ENCODE results near the gene CFAP97D2. TPM values are rescaled to one million over a fixed set of nuclear protein-coding genes. Genes with fewer than 3 reads are reported as not detected.

Gene CFAP97D2
- total RNA-seq, 1 experiment from 2014 or later = not detected

DNA sequence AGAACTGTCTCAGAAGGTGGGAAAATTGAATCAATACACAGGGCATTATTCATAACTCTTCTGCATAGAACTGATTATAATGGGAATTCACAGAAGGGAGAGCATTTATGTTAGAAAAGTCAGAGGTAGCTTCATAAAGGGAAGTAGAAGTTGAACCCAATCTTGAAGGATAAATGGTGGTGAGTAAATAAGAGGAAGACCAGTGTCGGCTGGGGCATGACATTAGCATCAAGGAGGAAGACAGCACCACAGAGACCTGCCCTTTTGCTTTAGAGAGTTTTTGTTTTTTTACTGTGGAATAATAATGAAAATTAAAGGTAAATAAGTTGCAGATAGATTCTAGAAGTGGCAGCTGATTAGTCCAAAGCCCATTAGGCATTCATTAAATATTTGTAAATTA, 77.5 kb downstream of the CFAP97D2 start:
- Mint-ChIP-seq H3K9me3 (ENCODE audit: unreplicated experiment) (no peaks in the 10 kb centered on the region), H3K4me3 (ENCODE audit: unreplicated experiment) (no peak overlapping the region), H3K4me1 (ENCODE audit: low read depth, unreplicated experiment) (peaks cover 6% of the 10 kb centered on the region), H3K36me3 (ENCODE audit: insufficient read depth, unreplicated experiment) (peaks cover 82% of the 10 kb centered on the region), H3K27ac (ENCODE audit: unreplicated experiment) (no peak overlapping the region), H3K27me3 (ENCODE audit: insufficient read depth, unreplicated experiment) (no peaks in the 10 kb centered on the region)
- Histone ChIP-seq H3K27me3 (replicated peaks; ENCODE audit: control insufficient read depth, insufficient read depth, low read length) (no peaks in the 10 kb centered on the region), H3K4me1 (peaks cover 5% of the 10 kb centered on the region; the same call in 1 of the 2 replicates), H3K36me3 (ENCODE audit: control insufficient read depth, insufficient read depth, low read length) (no peaks in the 10 kb centered on the region; the same call in none of the 2 replicates), H3K9me3 (no peaks in the 10 kb centered on the region), H3K4me3 (ENCODE audit: low read depth, low read length) (no peak overlapping the region)
- no peak for TF ChIP-seq CTCF (IDR thresholded peaks at IDR 0.05; ENCODE audit: insufficient read depth in 1 of 2, low read depth in 1 of 2, low read length in 1 of 2, severe bottlenecking in 1 of 2, unreplicated experiment in 1 of 2)
- no TSS peak for BruUV-seq (replicated peaks)
- no peak for DNase-seq
- intact Hi-C loops (cut with micrococcal nuclease; ENCODE audit: unreplicated experiment) = no loop called here
- ChIA-PET POLR2A (no interaction called here), CTCF (no interaction called here)

DNA sequence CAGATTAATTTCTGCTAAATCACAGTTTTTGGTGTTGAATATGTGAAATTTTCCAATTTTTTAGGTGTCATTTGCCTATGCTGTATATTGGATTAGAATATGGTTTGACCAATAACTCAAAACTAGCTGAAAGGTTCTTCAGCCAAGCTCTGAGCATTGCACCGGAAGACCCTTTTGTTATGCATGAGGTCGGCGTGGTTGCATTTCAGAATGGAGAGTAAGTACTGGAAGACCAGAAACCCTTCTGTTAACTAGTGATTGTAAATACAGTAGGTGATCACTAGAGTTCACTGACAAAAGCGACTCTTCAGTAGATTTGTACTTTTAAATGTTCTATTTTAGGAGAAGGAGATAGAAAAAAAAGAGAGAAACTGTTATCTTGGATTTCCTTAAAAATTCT, 78.0 kb downstream of the CFAP97D2 start:
- Mint-ChIP-seq H3K36me3 (ENCODE audit: insufficient read depth, unreplicated experiment) (peaks cover 81% of the 10 kb centered on the region), H3K27me3 (ENCODE audit: insufficient read depth, unreplicated experiment) (no peaks in the 10 kb centered on the region), H3K4me3 (ENCODE audit: unreplicated experiment) (no peak overlapping the region), H3K9me3 (ENCODE audit: unreplicated experiment) (no peaks in the 10 kb centered on the region), H3K27ac (ENCODE audit: unreplicated experiment) (no peak overlapping the region), H3K4me1 (ENCODE audit: low read depth, unreplicated experiment) (peaks cover 6% of the 10 kb centered on the region)
- no peak for DNase-seq
- peaks cover 5% of the 10 kb centered on the region; the same call in 1 of the 2 replicates for H3K4me1 ChIP-seq
- TF ChIP-seq CTCF (IDR thresholded peaks at IDR 0.05; ENCODE audit: insufficient read depth in 1 of 2, low read depth in 1 of 2, low read length in 1 of 2, severe bottlenecking in 1 of 2, unreplicated experiment in 1 of 2) = no peak
- intact Hi-C loops (cut with micrococcal nuclease; ENCODE audit: unreplicated experiment) = no loop called here
- H3K9me3 ChIP-seq = no peaks in the 10 kb centered on the region
- CTCF ChIA-PET = no interaction called here
- POLR2A ChIA-PET = no interaction called here
- no peaks in the 10 kb centered on the region for H3K27me3 ChIP-seq (replicated peaks; ENCODE audit: control insufficient read depth, insufficient read depth, low read length)
- H3K36me3 ChIP-seq (ENCODE audit: control insufficient read depth, insufficient read depth, low read length) = no peaks in the 10 kb centered on the region; the same call in none of the 2 replicates
- no peak overlapping the region for H3K4me3 ChIP-seq (ENCODE audit: low read depth, low read length)
- no TSS peak for BruUV-seq (replicated peaks)

DNA sequence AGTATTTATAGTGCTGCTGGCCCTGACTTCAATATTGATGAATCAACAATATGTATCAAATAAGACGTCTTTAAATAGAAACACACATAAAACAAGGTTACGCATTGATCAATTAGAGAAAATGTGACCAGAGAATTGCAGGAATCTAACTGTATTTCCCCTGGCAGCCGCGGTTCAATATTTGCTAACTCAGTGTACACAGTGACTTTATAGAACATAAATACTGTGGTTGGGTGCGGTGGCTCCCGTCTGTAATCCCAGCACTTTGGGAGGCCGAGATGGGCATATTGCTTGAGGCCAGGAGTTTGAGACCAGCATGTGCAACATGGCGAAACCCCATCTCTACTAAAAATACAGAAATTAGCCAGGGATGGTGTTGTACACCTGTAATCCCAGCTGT, 79.5 kb downstream of the CFAP97D2 start:
- no TSS peak for BruUV-seq (replicated peaks)
- Mint-ChIP-seq H3K4me3 (ENCODE audit: unreplicated experiment) (no peak overlapping the region), H3K27ac (ENCODE audit: unreplicated experiment) (no peak overlapping the region), H3K4me1 (ENCODE audit: low read depth, unreplicated experiment) (peaks cover 6% of the 10 kb centered on the region), H3K36me3 (ENCODE audit: insufficient read depth, unreplicated experiment) (peaks cover 87% of the 10 kb centered on the region), H3K9me3 (ENCODE audit: unreplicated experiment) (no peaks in the 10 kb centered on the region), H3K27me3 (ENCODE audit: insufficient read depth, unreplicated experiment) (no peaks in the 10 kb centered on the region)
- CTCF ChIA-PET = no interaction called here
- Histone ChIP-seq H3K4me3 (ENCODE audit: low read depth, low read length) (no peak overlapping the region), H3K9me3 (no peaks in the 10 kb centered on the region), H3K27me3 (replicated peaks; ENCODE audit: control insufficient read depth, insufficient read depth, low read length) (no peaks in the 10 kb centered on the region), H3K36me3 (ENCODE audit: control insufficient read depth, insufficient read depth, low read length) (peaks cover 2% of the 10 kb centered on the region), H3K4me1 (peaks cover 5% of the 10 kb centered on the region; the same call in 1 of the 2 replicates)
- DNase-seq = no peak
- intact Hi-C loops (cut with micrococcal nuclease; ENCODE audit: unreplicated experiment) = no loop called here
- POLR2A ChIA-PET = no interaction called here
- no peak for TF ChIP-seq CTCF (IDR thresholded peaks at IDR 0.05; ENCODE audit: insufficient read depth in 1 of 2, low read depth in 1 of 2, low read length in 1 of 2, severe bottlenecking in 1 of 2, unreplicated experiment in 1 of 2)
